Stomach (tissue), 4 donors: ENCODE results near the gene PRPF19.

Experiments used
- CTCF ChIP-seq, 7 experiments: fragments of 450-650 bp in 4 of 7; fragments of 200-600 bp in 3 of 7; sonication (generic) in 3 of 7; IDR thresholded peaks; one replicate each; pipeline ENCODE4 v1.5.1; 2016 to 2019; ENCODE audit warnings: antibody characterized with exemption in 7 of 7, control low read depth in 2 of 7, mild to moderate bottlenecking in 1 of 7
- POLR2A ChIP-seq, 4 donors: fragments of 450-650 bp; IDR thresholded peaks; one replicate each; pipeline ENCODE4 v1.6.1; 2016; ENCODE audit warnings: antibody characterized with exemption in 4 of 4, control low read depth in 2 of 4, mild to moderate bottlenecking in 1 of 4, moderate library complexity in 1 of 4
- POLR2AphosphoS5 ChIP-seq, 3 donors: sonication (generic); formaldehyde crosslinking; IDR thresholded peaks; one replicate each; pipeline ENCODE4 v1.6.1; 2016; ENCODE audit warnings: antibody characterized with exemption in 3 of 3

DNA sequence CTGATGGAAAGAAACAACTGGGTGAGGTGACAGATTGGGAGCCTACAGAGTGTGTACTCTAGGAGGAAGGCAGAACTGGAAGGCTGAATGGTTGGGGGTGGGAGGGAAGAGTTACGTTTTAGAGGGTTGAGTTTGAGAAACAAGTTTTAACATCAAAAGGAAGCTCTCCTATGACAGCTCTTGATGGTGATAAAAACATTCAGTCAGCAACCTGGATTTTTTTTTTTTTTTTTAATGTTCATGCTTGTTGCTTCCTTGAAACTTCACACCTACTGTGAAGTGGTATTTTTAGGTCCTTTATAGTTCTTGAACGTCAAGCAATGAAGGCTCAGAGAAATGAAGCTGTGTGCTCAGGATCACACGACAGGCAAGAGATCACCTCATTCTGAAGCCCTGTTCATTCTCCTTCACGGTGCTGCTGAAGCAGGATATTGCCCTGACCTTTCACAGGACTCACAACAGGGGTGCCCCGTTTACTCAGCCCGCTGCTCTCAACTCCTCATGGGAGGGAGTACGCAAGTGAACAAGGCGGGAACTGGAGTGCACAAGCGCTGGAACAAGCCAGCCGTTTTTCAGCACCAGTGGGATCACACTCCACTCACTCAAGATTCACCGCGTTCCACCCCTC is 6.0 kb upstream of the PRPF19 start:
- no peak for TF ChIP-seq CTCF (IDR thresholded peaks at IDR 0.05)
- no peak for TF ChIP-seq POLR2AphosphoS5 (IDR thresholded peaks at IDR 0.05)
- no peak for TF ChIP-seq POLR2A (IDR thresholded peaks at IDR 0.05)
